Lung (tissue), 12 donors: ENCODE measurements around the gene SND1. TPM values are rescaled to one million over a fixed set of nuclear protein-coding genes. Genes with fewer than 3 reads are reported as not detected.
A peak's percentile ranks its signal among the peaks of the same experiment; 100 is the strongest.

Experiments
- ATAC-seq: fragments of 200-7000 bp; cut with Tn5 transposase; one replicate; pipeline ENCODE4 v1.9.1; 2020; ENCODE audit warnings: moderate number of reproducible peaks; ENCODE audit not compliant: insufficient read depth, low FRiP score
- DNase-seq, 3 donors: peaks; one replicate each; pipeline ENCODE4 v3.0.0-alpha.2; 2013 to 2017
- H3K27ac ChIP-seq, 2 donors: one replicate each; pipeline ENCODE4 v1.5.1; 2013; ENCODE audit warnings: mild to moderate bottlenecking in 2 of 2, moderate library complexity in 2 of 2, control low read depth in 1 of 2, inconsistent platforms in 1 of 2, low read depth in 1 of 2, low read length in 1 of 2
- H3K27me3 ChIP-seq, 3 donors: one replicate each; pipeline ENCODE4 v1.5.1; 2013; ENCODE audit warnings: low read length in 2 of 3; ENCODE audit not compliant: control insufficient read depth in 3 of 3, insufficient read depth in 3 of 3
- H3K36me3 ChIP-seq, 4 donors: one replicate each; pipeline ENCODE4 v1.5.1; 2013; ENCODE audit warnings: low read length in 4 of 4, mild to moderate bottlenecking in 1 of 4, moderate library complexity in 1 of 4; ENCODE audit not compliant: control insufficient read depth in 4 of 4, insufficient read depth in 4 of 4
- H3K4me1 ChIP-seq, 5 donors: one replicate each; pipeline ENCODE4 v1.5.1; 2013; ENCODE audit warnings: low read length in 5 of 5, mild to moderate bottlenecking in 2 of 5, moderate library complexity in 1 of 5; ENCODE audit not compliant: control insufficient read depth in 5 of 5, insufficient read depth in 5 of 5
- H3K4me3 ChIP-seq: one replicate; pipeline ENCODE4 v1.5.1; 2013; ENCODE audit warnings: mild to moderate bottlenecking, control low read depth, moderate library complexity
- H3K9ac ChIP-seq, 2 donors: one replicate each; pipeline ENCODE4 v1.5.1; 2013; ENCODE audit warnings: low read length in 2 of 2, control low read depth in 1 of 2; ENCODE audit not compliant: insufficient read depth in 1 of 2
- H3K9me3 ChIP-seq, 4 donors: one replicate each; pipeline ENCODE4 v1.5.1; 2013; ENCODE audit warnings: low read length in 3 of 4, mild to moderate bottlenecking in 1 of 4, moderate library complexity in 1 of 4; ENCODE audit not compliant: control insufficient read depth in 4 of 4, insufficient read depth in 3 of 4
- WGBS, 2 donors: extraction: QIAGEN DNeasy Blood & Tissue Kit; methylation state at CpG; one replicate each; pipeline ENCODE4 v1.1.7; 2013; 5-methylcytosine and 5-hydroxymethylcytosine counted together
- polyA plus RNA-seq, 2 donors: library from polyadenylated mRNA; stranded (reverse); fragments of 200-250 nt; gene quantifications; one replicate each; pipeline ENCODE4 v1.2.1, GENCODE V29; 2013
- total RNA-seq, 2 donors: library from RNA; depleted of rRNA in 1 of 2; stranded (reverse); fragments of >200 nt in 1 of 2; gene quantifications; one replicate each; pipeline ENCODE4 v1.2.1, GENCODE V29; 2014 to 2021
- TF ChIP-seq, protein P1 (sequence below): IDR thresholded peaks from 2 replicates; pipeline ENCODE4 v1.5.1; 2012; ENCODE audit warnings: mild to moderate bottlenecking; ENCODE audit errors: control extremely low read depth, extremely low read depth
- donor health status: control.
- donor health status: control.
- donor health status: Bipolar disorder and iron deficiency.
- donor health status: healthy.
- donor health status: DM: yes; HTN: yes; CAD: no.

SND1 gene
- total and polyA plus RNA-seq, 4 donors: 94.5 to 210 (median 137) TPM

- TF ChIP-seq, protein P1, sequence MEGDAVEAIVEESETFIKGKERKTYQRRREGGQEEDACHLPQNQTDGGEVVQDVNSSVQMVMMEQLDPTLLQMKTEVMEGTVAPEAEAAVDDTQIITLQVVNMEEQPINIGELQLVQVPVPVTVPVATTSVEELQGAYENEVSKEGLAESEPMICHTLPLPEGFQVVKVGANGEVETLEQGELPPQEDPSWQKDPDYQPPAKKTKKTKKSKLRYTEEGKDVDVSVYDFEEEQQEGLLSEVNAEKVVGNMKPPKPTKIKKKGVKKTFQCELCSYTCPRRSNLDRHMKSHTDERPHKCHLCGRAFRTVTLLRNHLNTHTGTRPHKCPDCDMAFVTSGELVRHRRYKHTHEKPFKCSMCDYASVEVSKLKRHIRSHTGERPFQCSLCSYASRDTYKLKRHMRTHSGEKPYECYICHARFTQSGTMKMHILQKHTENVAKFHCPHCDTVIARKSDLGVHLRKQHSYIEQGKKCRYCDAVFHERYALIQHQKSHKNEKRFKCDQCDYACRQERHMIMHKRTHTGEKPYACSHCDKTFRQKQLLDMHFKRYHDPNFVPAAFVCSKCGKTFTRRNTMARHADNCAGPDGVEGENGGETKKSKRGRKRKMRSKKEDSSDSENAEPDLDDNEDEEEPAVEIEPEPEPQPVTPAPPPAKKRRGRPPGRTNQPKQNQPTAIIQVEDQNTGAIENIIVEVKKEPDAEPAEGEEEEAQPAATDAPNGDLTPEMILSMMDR: no peak
- 78 to 89% methylated on average over 4 of the region's 4 CpGs for WGBS, 2 donors
- no peak overlapping the region for H3K9ac ChIP-seq
- DNase-seq (no peak), ATAC-seq (no peak)
- no peak overlapping the region for H3K27ac ChIP-seq
- no peak overlapping the region for H3K4me3 ChIP-seq
- H3K4me1 ChIP-seq: peaks cover 14 to 39% (median 22%) of the 10 kb centered on the region in 5 donors
- H3K9me3 ChIP-seq: peaks cover 0 to 1% (median 0%) of the 10 kb centered on the region in 4 donors
- peaks cover 0 to 8% (median 5%) of the 10 kb centered on the region in 4 donors for H3K36me3 ChIP-seq
- no peaks in the 10 kb centered on the region for H3K27me3 ChIP-seq
Measured at GRCh38 chr7:127997226-127997922, 345.4 kb downstream of the SND1 start.

DNA sequence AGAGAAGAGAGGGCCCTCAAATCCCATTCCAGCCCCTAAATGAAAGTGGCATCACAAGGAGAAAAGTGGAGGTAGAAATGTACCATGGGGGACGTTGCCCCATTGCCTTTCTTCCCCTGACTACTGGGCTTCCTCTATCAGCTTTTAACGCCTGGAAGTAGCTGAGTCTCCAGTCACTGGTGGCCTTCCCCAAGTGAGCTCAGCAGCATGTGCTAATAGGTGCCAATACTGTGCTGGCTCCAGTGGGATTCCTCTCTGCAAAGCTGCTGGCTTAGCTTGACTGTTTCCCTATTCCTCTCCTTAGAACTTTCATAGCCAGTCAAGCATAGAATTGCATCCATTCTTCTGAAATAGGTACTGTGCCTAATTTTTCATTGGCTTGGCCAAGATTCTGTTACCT is 346.7 kb downstream of the SND1 start:
- DNase-seq (no peak), ATAC-seq (no peak)
- Histone ChIP-seq H3K9ac (no peak overlapping the region), H3K9me3 (peaks cover 0 to 1% (median 0%) of the 10 kb centered on the region in 4 donors), H3K4me3 (no peak overlapping the region), H3K27ac (no peak overlapping the region), H3K4me1 (peaks cover 17 to 39% (median 22%) of the 10 kb centered on the region in 5 donors), H3K36me3 (peaks cover 0 to 6% (median 4%) of the 10 kb centered on the region in 4 donors), H3K27me3 (no peaks in the 10 kb centered on the region)
- TF ChIP-seq, protein P1: no peak
- 57 to 72% methylated on average over 2 of the region's 2 CpGs for WGBS, 2 donors

- WGBS, 2 donors: 83 to 89% methylated on average over 1 of the region's 1 CpG
- Histone ChIP-seq H3K9me3 (peaks cover 0 to 1% (median 0%) of the 10 kb centered on the region in 4 donors), H3K4me3 (no peak overlapping the region), H3K36me3 (peaks cover 0 to 6% (median 3%) of the 10 kb centered on the region in 4 donors), H3K27me3 (no peaks in the 10 kb centered on the region), H3K9ac (no peak overlapping the region), H3K27ac (peak overlapping the region in 1 of 2 donors; percentile 9), H3K4me1 (peaks cover 13 to 30% (median 19%) of the 10 kb centered on the region in 5 donors)
- TF ChIP-seq, protein P1: no peak
- ATAC-seq (no peak), DNase-seq (no peak)
Measured at GRCh38 chr7:128000048-128000447, 348.1 kb downstream of the SND1 start.
